ENCODE results near the gene FAM174C.

FAM174C gene

GRCh38 chr19:1275260-1275975 is at the start of gene FAM174C:
Gene FAM174C (plus strand): TSS chr19:1275530. CDS start chr19:1275550, 20 bp downstream.
- peaks cover 55% of the 10 kb centered on the region for H3K4me1 ChIP-seq (ENCODE audit: control insufficient read depth, insufficient read depth, low read length)
- peak within 1 kb of the TSS; percentile 93 for H3K9ac ChIP-seq (ENCODE audit: low read length)
- H3K36me3 ChIP-seq (ENCODE audit: control insufficient read depth, insufficient read depth, low read length, severe bottlenecking), result peaks cover 62% of the 10 kb centered on the region
- peak; percentile 97 for DNase-seq (ENCODE audit: low read depth)
- H3K9me3 ChIP-seq (ENCODE audit: control insufficient read depth, low read length), result no peaks in the 10 kb centered on the region
- no peaks in the 10 kb centered on the region for H3K27me3 ChIP-seq (replicated peaks; ENCODE audit: control insufficient read depth, insufficient read depth, low read length)
- peak within 1 kb of the TSS; percentile 88 for H3K4me3 ChIP-seq (ENCODE audit: low read length)

GRCh38 chr19:1226227-1226518 is 49.2 kb upstream of the FAM174C start:
- Histone ChIP-seq H3K36me3 (ENCODE audit: control insufficient read depth, insufficient read depth, low read length, severe bottlenecking) (peaks cover 29% of the 10 kb centered on the region), H3K27me3 (replicated peaks; ENCODE audit: control insufficient read depth, insufficient read depth, low read length) (no peaks in the 10 kb centered on the region), H3K9me3 (ENCODE audit: control insufficient read depth, low read length) (no peaks in the 10 kb centered on the region), H3K9ac (ENCODE audit: low read length) (no peak overlapping the region), H3K4me3 (ENCODE audit: low read length) (no peak overlapping the region), H3K4me1 (ENCODE audit: control insufficient read depth, insufficient read depth, low read length) (no peaks in the 10 kb centered on the region)
- DNase-seq (ENCODE audit: low read depth), result no peak

- no peak for DNase-seq (ENCODE audit: low read depth)
- H3K36me3 ChIP-seq (ENCODE audit: control insufficient read depth, insufficient read depth, low read length, severe bottlenecking), result peaks cover 28% of the 10 kb centered on the region
- no peak overlapping the region for H3K9ac ChIP-seq (ENCODE audit: low read length)
- no peaks in the 10 kb centered on the region for H3K27me3 ChIP-seq (replicated peaks; ENCODE audit: control insufficient read depth, insufficient read depth, low read length)
- H3K9me3 ChIP-seq (ENCODE audit: control insufficient read depth, low read length), result no peaks in the 10 kb centered on the region
- no peak overlapping the region for H3K4me3 ChIP-seq (ENCODE audit: low read length)
- H3K4me1 ChIP-seq (ENCODE audit: control insufficient read depth, insufficient read depth, low read length), result no peaks in the 10 kb centered on the region
Measured at GRCh38 chr19:1226522-1227303, 48.6 kb upstream of the FAM174C start.

- Histone ChIP-seq H3K4me1 (ENCODE audit: control insufficient read depth, insufficient read depth, low read length) (peaks cover 3% of the 10 kb centered on the region), H3K36me3 (ENCODE audit: control insufficient read depth, insufficient read depth, low read length, severe bottlenecking) (peaks cover 21% of the 10 kb centered on the region), H3K4me3 (ENCODE audit: low read length) (no peak overlapping the region), H3K9ac (ENCODE audit: low read length) (no peak overlapping the region), H3K9me3 (ENCODE audit: control insufficient read depth, low read length) (no peaks in the 10 kb centered on the region), H3K27me3 (replicated peaks; ENCODE audit: control insufficient read depth, insufficient read depth, low read length) (no peaks in the 10 kb centered on the region)
- DNase-seq (ENCODE audit: low read depth), result no peak
Measured at GRCh38 chr19:1227304-1228054, 47.9 kb upstream of the FAM174C start.

- H3K4me3 ChIP-seq (ENCODE audit: low read length), result no peak overlapping the region
- H3K9me3 ChIP-seq (ENCODE audit: control insufficient read depth, low read length), result no peaks in the 10 kb centered on the region
- DNase-seq (ENCODE audit: low read depth), result no peak
- peaks cover 15% of the 10 kb centered on the region for H3K36me3 ChIP-seq (ENCODE audit: control insufficient read depth, insufficient read depth, low read length, severe bottlenecking)
- peaks cover 12% of the 10 kb centered on the region for H3K4me1 ChIP-seq (ENCODE audit: control insufficient read depth, insufficient read depth, low read length)
- H3K9ac ChIP-seq (ENCODE audit: low read length), result no peak overlapping the region
- no peaks in the 10 kb centered on the region for H3K27me3 ChIP-seq (replicated peaks; ENCODE audit: control insufficient read depth, insufficient read depth, low read length)
Measured at GRCh38 chr19:1228161-1228957, 47.0 kb upstream of the FAM174C start.

GRCh38 chr19:1229056-1229923 is 46.0 kb upstream of the FAM174C start:
- no peak overlapping the region for H3K4me3 ChIP-seq (ENCODE audit: low read length)
- H3K36me3 ChIP-seq (ENCODE audit: control insufficient read depth, insufficient read depth, low read length, severe bottlenecking), result peaks cover 14% of the 10 kb centered on the region
- no peaks in the 10 kb centered on the region for H3K9me3 ChIP-seq (ENCODE audit: control insufficient read depth, low read length)
- no peak overlapping the region for H3K9ac ChIP-seq (ENCODE audit: low read length)
- peaks cover 13% of the 10 kb centered on the region for H3K4me1 ChIP-seq (ENCODE audit: control insufficient read depth, insufficient read depth, low read length)
- no peaks in the 10 kb centered on the region for H3K27me3 ChIP-seq (replicated peaks; ENCODE audit: control insufficient read depth, insufficient read depth, low read length)
- DNase-seq (ENCODE audit: low read depth), result no peak

- Histone ChIP-seq H3K4me1 (ENCODE audit: control insufficient read depth, insufficient read depth, low read length) (peaks cover 13% of the 10 kb centered on the region), H3K36me3 (ENCODE audit: control insufficient read depth, insufficient read depth, low read length, severe bottlenecking) (peaks cover 7% of the 10 kb centered on the region), H3K4me3 (ENCODE audit: low read length) (no peak overlapping the region), H3K9me3 (ENCODE audit: control insufficient read depth, low read length) (no peaks in the 10 kb centered on the region), H3K27me3 (replicated peaks; ENCODE audit: control insufficient read depth, insufficient read depth, low read length) (no peaks in the 10 kb centered on the region), H3K9ac (ENCODE audit: low read length) (no peak overlapping the region)
- DNase-seq (ENCODE audit: low read depth), result no peak
Measured at GRCh38 chr19:1229924-1230782, 45.2 kb upstream of the FAM174C start.

- no peak for DNase-seq (ENCODE audit: low read depth)
- H3K4me1 ChIP-seq (ENCODE audit: control insufficient read depth, insufficient read depth, low read length), result peaks cover 13% of the 10 kb centered on the region
- no peak overlapping the region for H3K4me3 ChIP-seq (ENCODE audit: low read length)
- H3K36me3 ChIP-seq (ENCODE audit: control insufficient read depth, insufficient read depth, low read length, severe bottlenecking), result peaks cover 2% of the 10 kb centered on the region
- no peaks in the 10 kb centered on the region for H3K9me3 ChIP-seq (ENCODE audit: control insufficient read depth, low read length)
- H3K27me3 ChIP-seq (replicated peaks; ENCODE audit: control insufficient read depth, insufficient read depth, low read length), result no peaks in the 10 kb centered on the region
- no peak overlapping the region for H3K9ac ChIP-seq (ENCODE audit: low read length)
Measured at GRCh38 chr19:1230783-1231489, 44.4 kb upstream of the FAM174C start.

GRCh38 chr19:1231729-1232637 is 43.3 kb upstream of the FAM174C start:
- Histone ChIP-seq H3K36me3 (ENCODE audit: control insufficient read depth, insufficient read depth, low read length, severe bottlenecking) (no peaks in the 10 kb centered on the region), H3K4me3 (ENCODE audit: low read length) (no peak overlapping the region), H3K9ac (ENCODE audit: low read length) (peak overlapping the region; percentile 11), H3K27me3 (replicated peaks; ENCODE audit: control insufficient read depth, insufficient read depth, low read length) (no peaks in the 10 kb centered on the region), H3K4me1 (ENCODE audit: control insufficient read depth, insufficient read depth, low read length) (peaks cover 13% of the 10 kb centered on the region), H3K9me3 (ENCODE audit: control insufficient read depth, low read length) (no peaks in the 10 kb centered on the region)
- no peak for DNase-seq (ENCODE audit: low read depth)

Measured in adipocyte (in vitro differentiated cells).